Natural killer cell (primary cell): ENCODE measurements around the gene CROCC2. TPM values are rescaled to one million over a fixed set of nuclear protein-coding genes. Genes with fewer than 3 reads are reported as not detected.

Experiments
- ATAC-seq, 3 donors: fragments of 150-1000 bp in 2 of 3; fragments of 200-7000 bp in 1 of 3; cut with Tn5 transposase; 1 replicate in 1 of 3; 2 replicates in 2 of 3; pipeline ENCODE4 v1.10.0; 2021; ENCODE audit warnings: mild to moderate bottlenecking in 2 of 3, moderate library complexity in 2 of 3
- DNase-seq, 2 donors: peaks; one replicate each; pipeline versions ENCODE4 v3.0.0 to v3.0.0-alpha.2; 2013 to 2021; ENCODE audit warnings: mixed read lengths in 1 of 2
- H3K27ac ChIP-seq: one replicate; pipeline ENCODE4 v1.5.1; 2013; ENCODE audit warnings: mild to moderate bottlenecking, low read length
- H3K27me3 ChIP-seq: one replicate; pipeline ENCODE4 v1.6.1; 2013; ENCODE audit warnings: low read length; ENCODE audit not compliant: control insufficient read depth, insufficient read depth
- H3K36me3 ChIP-seq: one replicate; pipeline ENCODE4 v1.6.1; 2013; ENCODE audit warnings: low read length; ENCODE audit not compliant: control insufficient read depth, insufficient read depth
- H3K4me1 ChIP-seq: one replicate; pipeline ENCODE4 v1.6.1; 2013; ENCODE audit warnings: low read length; ENCODE audit not compliant: control insufficient read depth, insufficient read depth
- H3K4me3 ChIP-seq: one replicate; pipeline ENCODE4 v1.5.1; 2013; ENCODE audit warnings: low read length
- H3K9me3 ChIP-seq: one replicate; pipeline ENCODE4 v1.6.1; 2013; ENCODE audit warnings: low read length; ENCODE audit not compliant: control insufficient read depth, insufficient read depth
- H3K27ac Mint-ChIP-seq, 2 donors: one replicate each; pipeline ENCODE4 v1.8.0; 2022; ENCODE audit warnings: mild to moderate bottlenecking in 2 of 2, mixed read lengths in 2 of 2, moderate library complexity in 1 of 2
- H3K27me3 Mint-ChIP-seq, 2 donors: one replicate each; pipeline ENCODE4 v1.8.0; 2022; ENCODE audit warnings: low read depth in 2 of 2, mixed read lengths in 2 of 2
- H3K36me3 Mint-ChIP-seq: one replicate; pipeline ENCODE4 v1.8.0; 2022; ENCODE audit warnings: mixed read lengths
- H3K4me1 Mint-ChIP-seq, 2 donors: one replicate each; pipeline ENCODE4 v1.8.0; 2022; ENCODE audit warnings: mixed read lengths in 2 of 2
- H3K4me3 Mint-ChIP-seq: one replicate; pipeline ENCODE4 v1.8.0; 2022; ENCODE audit warnings: mild to moderate bottlenecking, moderate library complexity, mixed read lengths
- H3K9me3 Mint-ChIP-seq, 2 donors: one replicate each; pipeline ENCODE4 v1.8.0; 2022; ENCODE audit warnings: mixed read lengths in 2 of 2
- CTCF ChIP-seq: fragments of 200-600 bp; IDR thresholded peaks from one replicate; pipeline ENCODE4 v1.8.0; 2022; ENCODE audit warnings: antibody characterized with exemption
- WGBS: methylation state at CpG from one replicate; pipeline ENCODE4 v1.1.7; 2013; ENCODE audit warnings: missing lambda C conversion rate; ENCODE audit not compliant: insufficient coverage; 5-methylcytosine and 5-hydroxymethylcytosine counted together
- intact Hi-C: fragments of 100-400 bp; cut with micrococcal nuclease; formaldehyde crosslinking; loops from one replicate; pipeline ENCODE4 v1.14.2; 2022
- total RNA-seq, 4 donors: library from RNA; stranded (reverse); fragments of 120-200 nt in 1 of 4; gene quantifications; one replicate each; pipeline versions ENCODE4 v1.2.3 to v1.2.4, GENCODE V29; 2013 to 2022

The CROCC2 gene
- total RNA-seq, 3 donors from 2014 or later (not counting 1 experiment from before 2014, with no cell fraction given), result 0.14 TPM; not detected in 2

GRCh38 chr2:241009601-241010530, 103.7 kb downstream of the CROCC2 start:
- H3K27ac Mint-ChIP-seq, result peak overlapping the region in 1 of 2 donors; percentile 61
- peak; percentile 14 to 77 for DNase-seq
- H3K36me3 Mint-ChIP-seq, result peaks cover 9% of the 10 kb centered on the region
- intact Hi-C loops, result no loop called here
- peaks cover 20 to 21% of the 10 kb centered on the region in 2 donors for H3K27me3 Mint-ChIP-seq
- ATAC-seq, result peak in 2 of 3 donors; percentile 26 to 71
- no peaks in the 10 kb centered on the region for H3K9me3 ChIP-seq
- peaks cover 0 to 8% of the 10 kb centered on the region in 2 donors for H3K9me3 Mint-ChIP-seq
- no peaks in the 10 kb centered on the region for H3K36me3 ChIP-seq
- H3K27me3 ChIP-seq, result no peaks in the 10 kb centered on the region
- no peak overlapping the region for H3K4me3 ChIP-seq
- peaks cover 14% of the 10 kb centered on the region for H3K4me1 ChIP-seq
- H3K4me1 Mint-ChIP-seq, result peaks cover 0 to 17% of the 10 kb centered on the region in 2 donors
- TF ChIP-seq CTCF, result no peak
- no peak overlapping the region for H3K27ac ChIP-seq
- WGBS, result 8% methylated on average over 28 of the region's 28 CpGs
- H3K4me3 Mint-ChIP-seq, result peak overlapping the region; percentile 38

GRCh38 chr2:241010531-241011295, 104.6 kb downstream of the CROCC2 start:
- ATAC-seq (no peak), DNase-seq (peak in 1 of 2 donors; percentile 12)
- intact Hi-C loops, result no loop called here
- no peak for TF ChIP-seq CTCF
- 78% methylated on average over 11 of the region's 12 CpGs for WGBS
- peaks cover 0 to 4% of the 10 kb centered on the region in 2 donors for H3K9me3 Mint-ChIP-seq
- no peak overlapping the region for H3K4me3 ChIP-seq
- no peak overlapping the region for H3K27ac Mint-ChIP-seq
- no peaks in the 10 kb centered on the region for H3K9me3 ChIP-seq
- H3K27me3 ChIP-seq, result no peaks in the 10 kb centered on the region
- no peaks in the 10 kb centered on the region for H3K36me3 ChIP-seq
- H3K36me3 Mint-ChIP-seq, result peaks cover 3% of the 10 kb centered on the region
- peaks cover 17% of the 10 kb centered on the region in 2 donors for H3K27me3 Mint-ChIP-seq
- H3K4me3 Mint-ChIP-seq, result no peak overlapping the region
- peaks cover 0 to 17% of the 10 kb centered on the region in 2 donors for H3K4me1 Mint-ChIP-seq
- no peak overlapping the region for H3K27ac ChIP-seq
- H3K4me1 ChIP-seq, result peaks cover 14% of the 10 kb centered on the region

- TF ChIP-seq CTCF, result no peak
- Histone ChIP-seq H3K4me1 (peaks cover 14% of the 10 kb centered on the region), H3K27ac (no peak overlapping the region), H3K9me3 (no peaks in the 10 kb centered on the region), H3K4me3 (no peak overlapping the region), H3K27me3 (no peaks in the 10 kb centered on the region), H3K36me3 (no peaks in the 10 kb centered on the region)
- Mint-ChIP-seq H3K4me3 (no peak overlapping the region), H3K27ac (no peak overlapping the region), H3K36me3 (no peaks in the 10 kb centered on the region), H3K9me3 (peaks cover 0 to under 1% of the 10 kb centered on the region in 2 donors), H3K4me1 (peaks cover 0 to 17% of the 10 kb centered on the region in 2 donors), H3K27me3 (peaks cover 12 to 14% of the 10 kb centered on the region in 2 donors)
- ATAC-seq (no peak), DNase-seq (no peak)
- 94% methylated on average over 9 of the region's 9 CpGs for WGBS
- intact Hi-C loops, result no loop called here
These were observed 105.1 kb downstream of the CROCC2 start for GRCh38 chr2:241011296-241011600.
